ENCODE measurements around the gene ARID1B. TPM values are rescaled to one million over a fixed set of nuclear protein-coding genes. Genes with fewer than 3 reads are reported as not detected.

ARID1B gene
- total and polyA plus RNA-seq, 9 of the 15 experiments (the other 6 are each of a cell fraction or from before 2014, with no cell fraction given): 12.5 to 50.5 (median 25.8) TPM

DNA sequence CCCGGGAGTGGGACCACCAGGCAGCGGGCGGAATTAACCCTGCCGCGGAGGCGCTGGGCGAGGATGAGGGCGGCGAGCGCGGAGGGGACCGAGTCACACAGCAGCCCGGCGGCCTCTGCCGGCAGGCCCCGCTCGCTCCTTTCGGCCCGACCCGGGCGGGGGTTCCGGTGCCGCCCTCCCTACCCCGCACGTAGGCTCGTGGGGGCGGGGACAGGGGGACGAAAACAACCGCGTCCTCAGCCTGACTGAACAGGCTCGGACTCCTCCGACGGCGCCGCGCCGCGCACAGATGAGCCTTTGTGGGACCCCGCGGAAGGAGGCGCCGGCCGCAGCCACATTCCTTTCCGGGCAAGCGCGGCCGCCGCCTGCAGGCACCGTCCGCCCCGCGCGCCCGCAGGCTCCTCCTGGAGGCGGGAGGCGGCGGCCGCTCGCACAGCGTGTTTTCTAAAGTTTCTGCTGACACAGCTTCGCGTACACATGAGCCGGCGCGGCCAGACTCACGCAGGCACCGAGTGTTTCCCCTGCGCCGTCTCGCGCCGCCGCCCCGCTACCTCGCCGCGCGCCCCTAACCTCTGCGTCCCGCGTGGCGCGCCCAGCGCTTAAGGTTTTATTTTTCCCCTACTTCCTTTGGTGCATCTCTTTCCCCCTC is 244.3 kb downstream of the ARID1B start (continued):
- no peak for TF ChIP-seq RFX7 (CRISPR knock-in tag; IDR thresholded peaks at IDR 0.05)
- TF ChIP-seq CAMTA2 (CRISPR knock-in tag; conservative IDR thresholded peaks at IDR 0.05): no peak
- no peak for TF ChIP-seq PHF21A (IDR thresholded peaks at IDR 0.05; ENCODE audit: borderline replicate concordance, low read depth)
- peak in 1 of 2 experiments; percentile 27; a peak in 1 of 3 replicates for TF ChIP-seq CBX3 (IDR thresholded peaks at IDR 0.05; ENCODE audit: borderline replicate concordance in 1 of 2, low read length in 2 of 2)
- no peak for TF ChIP-seq EWSR1 (IDR thresholded peaks at IDR 0.05; ENCODE audit: borderline replicate concordance, low read depth, partially characterized antibody)
- TF ChIP-seq RHOXF2B (CRISPR knock-in tag; conservative IDR thresholded peaks at IDR 0.05): no peak
- TF ChIP-seq GTF3C2 (IDR thresholded peaks at IDR 0.05; ENCODE audit: borderline replicate concordance, extremely low read depth, insufficient read length): no peak
- TF ChIP-seq VEZF1 (CRISPR knock-in tag; IDR thresholded peaks at IDR 0.05): peak; percentile 77
- peak; percentile 58 for TF ChIP-seq NCOA6 (IDR thresholded peaks at IDR 0.05)
- no peak for TF ChIP-seq NUFIP1 (IDR thresholded peaks at IDR 0.05; ENCODE audit: partially characterized antibody)
- no peak for TF ChIP-seq EHMT2 (IDR thresholded peaks at IDR 0.05)
- 0 out of 2 replicates have a peak, but pooled peaks have one; percentile 22 for TF ChIP-seq HMG20B (CRISPR knock-in tag; IDR thresholded peaks at IDR 0.05)
- TF ChIP-seq NFYB (IDR thresholded peaks at IDR 0.05; ENCODE audit: extremely low read depth, insufficient read length): no peak
- TF ChIP-seq ZNF311 (CRISPR knock-in tag; IDR thresholded peaks at IDR 0.05): no peak
- no peak for TF ChIP-seq ZNF224 (CRISPR knock-in tag; IDR thresholded peaks at IDR 0.05)
- peak; percentile 2 for TF ChIP-seq LCOR (CRISPR knock-in tag; IDR thresholded peaks at IDR 0.05)
- TF ChIP-seq, protein P1, sequence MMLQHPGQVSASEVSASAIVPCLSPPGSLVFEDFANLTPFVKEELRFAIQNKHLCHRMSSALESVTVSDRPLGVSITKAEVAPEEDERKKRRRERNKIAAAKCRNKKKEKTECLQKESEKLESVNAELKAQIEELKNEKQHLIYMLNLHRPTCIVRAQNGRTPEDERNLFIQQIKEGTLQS (IDR thresholded peaks at IDR 0.05): no peak
- TF ChIP-seq, protein P1 (CRISPR knock-in tag; conservative IDR thresholded peaks at IDR 0.05): no peak
- 0 out of 4 replicates have a peak, but pooled peaks of 1 of the 2 experiments have one; percentile 48 for TF ChIP-seq ETV6 (IDR thresholded peaks at IDR 0.05; ENCODE audit: borderline replicate concordance in 1 of 2, low read depth in 2 of 2, low read length in 1 of 2)
- TF ChIP-seq ETV6 (CRISPR knock-in tag; IDR thresholded peaks at IDR 0.05; ENCODE audit: borderline replicate concordance): no peak
- TF ChIP-seq MEF2D (tag; conservative IDR thresholded peaks at IDR 0.05; ENCODE audit: low read depth): no peak
- TF ChIP-seq ZNF134 (CRISPR knock-in tag; conservative IDR thresholded peaks at IDR 0.05): no peak
- no peak for TF ChIP-seq STAT5B (CRISPR knock-in tag; IDR thresholded peaks at IDR 0.05)
- TF ChIP-seq RBM14 (IDR thresholded peaks at IDR 0.05; ENCODE audit: borderline replicate concordance, insufficient read depth, low read depth, low read length): no peak
- 0 out of 2 replicates have a peak, but pooled peaks have one; percentile 15 for TF ChIP-seq LEF1 (IDR thresholded peaks at IDR 0.05)
- no peak for TF ChIP-seq ZNF707 (CRISPR knock-in tag; conservative IDR thresholded peaks at IDR 0.05)
